ENCODE measurements around the gene SEMA3B.

DNA sequence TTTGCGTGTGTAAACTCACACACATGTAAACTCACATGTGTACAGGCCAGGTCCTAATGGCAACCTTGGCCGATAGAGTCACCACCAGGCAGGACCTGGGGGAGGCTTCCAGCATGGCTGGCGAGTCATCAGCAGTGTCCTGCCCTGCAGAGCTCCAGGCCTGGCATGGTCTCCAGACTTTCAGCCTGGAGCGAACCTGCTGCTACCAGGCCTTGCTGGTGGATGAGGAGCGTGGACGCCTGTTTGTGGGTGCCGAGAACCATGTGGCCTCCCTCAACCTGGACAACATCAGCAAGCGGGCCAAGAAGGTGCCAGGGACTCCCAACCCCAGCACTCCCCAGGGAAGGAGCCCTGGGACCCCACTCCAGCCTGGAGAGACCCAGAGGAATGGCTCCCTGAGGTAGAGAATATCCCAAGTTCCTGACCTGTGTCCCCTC, 1.0 kb downstream of the SEMA3B start:
- no peak for TF ChIP-seq EP300 (IDR thresholded peaks at IDR 0.05)
- TF ChIP-seq, protein P1, sequence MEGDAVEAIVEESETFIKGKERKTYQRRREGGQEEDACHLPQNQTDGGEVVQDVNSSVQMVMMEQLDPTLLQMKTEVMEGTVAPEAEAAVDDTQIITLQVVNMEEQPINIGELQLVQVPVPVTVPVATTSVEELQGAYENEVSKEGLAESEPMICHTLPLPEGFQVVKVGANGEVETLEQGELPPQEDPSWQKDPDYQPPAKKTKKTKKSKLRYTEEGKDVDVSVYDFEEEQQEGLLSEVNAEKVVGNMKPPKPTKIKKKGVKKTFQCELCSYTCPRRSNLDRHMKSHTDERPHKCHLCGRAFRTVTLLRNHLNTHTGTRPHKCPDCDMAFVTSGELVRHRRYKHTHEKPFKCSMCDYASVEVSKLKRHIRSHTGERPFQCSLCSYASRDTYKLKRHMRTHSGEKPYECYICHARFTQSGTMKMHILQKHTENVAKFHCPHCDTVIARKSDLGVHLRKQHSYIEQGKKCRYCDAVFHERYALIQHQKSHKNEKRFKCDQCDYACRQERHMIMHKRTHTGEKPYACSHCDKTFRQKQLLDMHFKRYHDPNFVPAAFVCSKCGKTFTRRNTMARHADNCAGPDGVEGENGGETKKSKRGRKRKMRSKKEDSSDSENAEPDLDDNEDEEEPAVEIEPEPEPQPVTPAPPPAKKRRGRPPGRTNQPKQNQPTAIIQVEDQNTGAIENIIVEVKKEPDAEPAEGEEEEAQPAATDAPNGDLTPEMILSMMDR (IDR thresholded peaks at IDR 0.05) = no peak

Data from upper lobe of left lung (tissue), 4 donors.